WTC11 (cell line): Measurements from ENCODE around the gene C1QTNF2. TPM values are rescaled to one million over a fixed set of nuclear protein-coding genes. Genes with fewer than 3 reads are reported as not detected.

Source experiments
- ATAC-seq: fragments of 200-7000 bp; cut with Tn5 transposase; 2 replicates; pipeline ENCODE4 v1.10.0; 2021; ENCODE audit warnings: mild to moderate bottlenecking, moderate library complexity
- CTCF ChIA-PET: fragments of 300-600 bp; sonication (Branson Sonifier 250); formaldehyde crosslinking; loops from one replicate; lab custom pipeline; 2021; ENCODE audit warnings: antibody characterized with exemption; lab: Charles Lee
- POLR2A ChIA-PET: fragments of 350-600 bp; sonication (Branson Sonifier 250); formaldehyde crosslinking; loops from one replicate; lab custom pipeline; 2021; ENCODE audit warnings: antibody characterized with exemption; lab: Charles Lee
- DNase-seq: peaks from one replicate; pipeline ENCODE4 v3.0.0; 2021; ENCODE audit warnings: low spot score
- H3K27ac Mint-ChIP-seq: 2 replicates; pipeline ENCODE4 v1.8.0; 2021; ENCODE audit warnings: mixed read lengths
- H3K27me3 Mint-ChIP-seq: 2 replicates; pipeline ENCODE4 v1.8.0; 2021; ENCODE audit warnings: low read depth, mild to moderate bottlenecking, moderate library complexity, mixed read lengths
- H3K36me3 Mint-ChIP-seq: 2 replicates; pipeline ENCODE4 v1.8.0; 2021; ENCODE audit warnings: mixed read lengths
- H3K4me1 Mint-ChIP-seq: 2 replicates; pipeline ENCODE4 v1.8.0; 2022; ENCODE audit warnings: mixed read lengths
- H3K4me3 Mint-ChIP-seq: 2 replicates; pipeline ENCODE4 v1.8.0; 2021; ENCODE audit warnings: mild to moderate bottlenecking, moderate library complexity, mixed read lengths
- H3K9me3 Mint-ChIP-seq: 2 replicates; pipeline ENCODE4 v1.8.0; 2021; ENCODE audit warnings: mixed read lengths
- ETV6 ChIP-seq: sonication (generic); formaldehyde crosslinking; IDR thresholded peaks from 2 replicates; pipeline ENCODE4 v1.8.1; 2022; ENCODE audit warnings: mild to moderate bottlenecking, missing genetic modification reagents
- FOXJ3 ChIP-seq: sonication (generic); formaldehyde crosslinking; IDR thresholded peaks from 2 replicates; pipeline ENCODE4 v1.9.0; 2021; ENCODE audit warnings: missing genetic modification reagents, mild to moderate bottlenecking, borderline replicate concordance
- GABPB1 ChIP-seq: sonication (generic); formaldehyde crosslinking; IDR thresholded peaks from 2 replicates; pipeline ENCODE4 v1.8.1; 2023; ENCODE audit warnings: mild to moderate bottlenecking, missing genetic modification reagents
- GRHL2 ChIP-seq: fragments of 250-450 bp; sonication (Bioruptor Pico); IDR thresholded peaks from 2 replicates; pipeline ENCODE4 v1.8.0; 2022; ENCODE audit warnings: mild to moderate bottlenecking, moderate library complexity; ENCODE audit not compliant: insufficient replicate concordance, severe bottlenecking
- HMGA2 ChIP-seq: fragments of 250-450 bp; sonication (Bioruptor Pico); IDR thresholded peaks from 2 replicates; pipeline ENCODE4 v1.4.0; 2021; ENCODE audit warnings: mild to moderate bottlenecking, moderate library complexity
- JAZF1 ChIP-seq: fragments of 250-450 bp; sonication (Bioruptor Pico); IDR thresholded peaks from 2 replicates; pipeline ENCODE4 v1.9.0; 2021; ENCODE audit warnings: moderate library complexity, mild to moderate bottlenecking, inconsistent platforms
- MAX ChIP-seq: sonication (generic); formaldehyde crosslinking; IDR thresholded peaks from 2 replicates; pipeline ENCODE4 v1.8.0; 2022; ENCODE audit warnings: mild to moderate bottlenecking, missing genetic modification reagents
- MXD4 ChIP-seq: fragments of 250-450 bp; sonication (Bioruptor Pico); IDR thresholded peaks from 2 replicates; pipeline ENCODE4 v1.8.0; 2021; ENCODE audit warnings: mild to moderate bottlenecking, moderate library complexity, borderline replicate concordance
- MYBL2 ChIP-seq: sonication (generic); formaldehyde crosslinking; IDR thresholded peaks from 2 replicates; pipeline ENCODE4 v1.8.1; 2023; ENCODE audit warnings: mild to moderate bottlenecking, moderate library complexity, missing genetic modification reagents
- NFE2L1 ChIP-seq: sonication (generic); formaldehyde crosslinking; IDR thresholded peaks from 2 replicates; pipeline ENCODE4 v1.8.1; 2023; ENCODE audit warnings: missing genetic modification reagents
- NR2C2 ChIP-seq: sonication (generic); formaldehyde crosslinking; IDR thresholded peaks from 2 replicates; pipeline ENCODE4 v1.8.0; 2022; ENCODE audit warnings: mild to moderate bottlenecking, missing genetic modification reagents
- RORB ChIP-seq: fragments of 250-450 bp; sonication (Bioruptor Pico); IDR thresholded peaks from 2 replicates; pipeline ENCODE4 v1.9.0; 2021; ENCODE audit warnings: mild to moderate bottlenecking
- TP53 ChIP-seq: sonication (generic); formaldehyde crosslinking; IDR thresholded peaks from 2 replicates; pipeline ENCODE4 v1.8.1; 2023; ENCODE audit warnings: mild to moderate bottlenecking, missing genetic modification reagents
- ZBTB21 ChIP-seq: sonication (generic); formaldehyde crosslinking; IDR thresholded peaks from 2 replicates; pipeline ENCODE4 v1.8.1; 2023; ENCODE audit warnings: mild to moderate bottlenecking, missing genetic modification reagents, borderline replicate concordance
- ZNF671 ChIP-seq: fragments of 250-450 bp; sonication (Bioruptor Pico); IDR thresholded peaks from 2 replicates; pipeline ENCODE4 v1.8.0; 2021; ENCODE audit warnings: mild to moderate bottlenecking
- total RNA-seq: library from RNA; stranded (reverse); gene quantifications from 3 replicates; pipeline ENCODE4 v1.2.3, GENCODE V29; 2021
- TF ChIP-seq, protein P1 (sequence below): sonication (generic); formaldehyde crosslinking; IDR thresholded peaks from 2 replicates; pipeline ENCODE4 v1.8.0; 2023; ENCODE audit warnings: missing genetic modification reagents, mild to moderate bottlenecking, borderline replicate concordance
- TF ChIP-seq, protein P2 (sequence below): fragments of 250-450 bp; sonication (Bioruptor Pico); IDR thresholded peaks from 2 replicates; pipeline ENCODE4 v1.9.0; 2021; ENCODE audit warnings: mild to moderate bottlenecking, borderline replicate concordance
- TF ChIP-seq, protein P3 (sequence below): fragments of 250-450 bp; sonication (Bioruptor Pico); conservative IDR thresholded peaks from 2 replicates; pipeline ENCODE4 v1.9.0; 2021; ENCODE audit warnings: mild to moderate bottlenecking
- TF ChIP-seq, protein P4 (sequence below): sonication (generic); formaldehyde crosslinking; IDR thresholded peaks from 2 replicates; pipeline ENCODE4 v1.8.1; 2022; ENCODE audit warnings: mild to moderate bottlenecking, missing genetic modification reagents, moderate library complexity, borderline replicate concordance

The C1QTNF2 gene
- total RNA-seq, 1 experiment from 2014 or later: 0.52 TPM

- POLR2A ChIA-PET: no interaction called here
- H3K27ac Mint-ChIP-seq: no peak overlapping the region
- DNase-seq (no peak), ATAC-seq (no peak)
- CTCF ChIA-PET: interaction anchor here (1.2 to 7.7 kb wide), 5 partner anchors 81 to 326 kb away, joined by 4 to 101 read pairs (median 7); no protein-coding TSS in a partner anchor
- no peak overlapping the region for H3K4me3 Mint-ChIP-seq
- no peaks in the 10 kb centered on the region for H3K27me3 Mint-ChIP-seq
- TF ChIP-seq ZBTB21 (CRISPR knock-in tag) (no peak), JAZF1 (CRISPR knock-in tag) (no peak)
- TF ChIP-seq, all 79 proteins: peak for 0
- no peaks in the 10 kb centered on the region for H3K9me3 Mint-ChIP-seq
- H3K36me3 Mint-ChIP-seq: no peaks in the 10 kb centered on the region
- peaks cover 8% of the 10 kb centered on the region for H3K4me1 Mint-ChIP-seq
These were observed 23.0 kb downstream of the C1QTNF2 start for GRCh38 chr5:160347448-160347847.

- no peak overlapping the region for H3K27ac Mint-ChIP-seq
- DNase-seq: no peak
- H3K4me1 Mint-ChIP-seq: peaks cover 28% of the 10 kb centered on the region
- H3K9me3 Mint-ChIP-seq: no peaks in the 10 kb centered on the region
- no peaks in the 10 kb centered on the region for H3K36me3 Mint-ChIP-seq
- no peak for TF ChIP-seq GABPB1
- TF ChIP-seq, protein P1, sequence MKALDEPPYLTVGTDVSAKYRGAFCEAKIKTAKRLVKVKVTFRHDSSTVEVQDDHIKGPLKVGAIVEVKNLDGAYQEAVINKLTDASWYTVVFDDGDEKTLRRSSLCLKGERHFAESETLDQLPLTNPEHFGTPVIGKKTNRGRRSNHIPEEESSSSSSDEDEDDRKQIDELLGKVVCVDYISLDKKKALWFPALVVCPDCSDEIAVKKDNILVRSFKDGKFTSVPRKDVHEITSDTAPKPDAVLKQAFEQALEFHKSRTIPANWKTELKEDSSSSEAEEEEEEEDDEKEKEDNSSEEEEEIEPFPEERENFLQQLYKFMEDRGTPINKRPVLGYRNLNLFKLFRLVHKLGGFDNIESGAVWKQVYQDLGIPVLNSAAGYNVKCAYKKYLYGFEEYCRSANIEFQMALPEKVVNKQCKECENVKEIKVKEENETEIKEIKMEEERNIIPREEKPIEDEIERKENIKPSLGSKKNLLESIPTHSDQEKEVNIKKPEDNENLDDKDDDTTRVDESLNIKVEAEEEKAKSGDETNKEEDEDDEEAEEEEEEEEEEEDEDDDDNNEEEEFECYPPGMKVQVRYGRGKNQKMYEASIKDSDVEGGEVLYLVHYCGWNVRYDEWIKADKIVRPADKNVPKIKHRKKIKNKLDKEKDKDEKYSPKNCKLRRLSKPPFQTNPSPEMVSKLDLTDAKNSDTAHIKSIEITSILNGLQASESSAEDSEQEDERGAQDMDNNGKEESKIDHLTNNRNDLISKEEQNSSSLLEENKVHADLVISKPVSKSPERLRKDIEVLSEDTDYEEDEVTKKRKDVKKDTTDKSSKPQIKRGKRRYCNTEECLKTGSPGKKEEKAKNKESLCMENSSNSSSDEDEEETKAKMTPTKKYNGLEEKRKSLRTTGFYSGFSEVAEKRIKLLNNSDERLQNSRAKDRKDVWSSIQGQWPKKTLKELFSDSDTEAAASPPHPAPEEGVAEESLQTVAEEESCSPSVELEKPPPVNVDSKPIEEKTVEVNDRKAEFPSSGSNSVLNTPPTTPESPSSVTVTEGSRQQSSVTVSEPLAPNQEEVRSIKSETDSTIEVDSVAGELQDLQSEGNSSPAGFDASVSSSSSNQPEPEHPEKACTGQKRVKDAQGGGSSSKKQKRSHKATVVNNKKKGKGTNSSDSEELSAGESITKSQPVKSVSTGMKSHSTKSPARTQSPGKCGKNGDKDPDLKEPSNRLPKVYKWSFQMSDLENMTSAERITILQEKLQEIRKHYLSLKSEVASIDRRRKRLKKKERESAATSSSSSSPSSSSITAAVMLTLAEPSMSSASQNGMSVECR (CRISPR knock-in tag): no peak
- TF ChIP-seq, protein P2, sequence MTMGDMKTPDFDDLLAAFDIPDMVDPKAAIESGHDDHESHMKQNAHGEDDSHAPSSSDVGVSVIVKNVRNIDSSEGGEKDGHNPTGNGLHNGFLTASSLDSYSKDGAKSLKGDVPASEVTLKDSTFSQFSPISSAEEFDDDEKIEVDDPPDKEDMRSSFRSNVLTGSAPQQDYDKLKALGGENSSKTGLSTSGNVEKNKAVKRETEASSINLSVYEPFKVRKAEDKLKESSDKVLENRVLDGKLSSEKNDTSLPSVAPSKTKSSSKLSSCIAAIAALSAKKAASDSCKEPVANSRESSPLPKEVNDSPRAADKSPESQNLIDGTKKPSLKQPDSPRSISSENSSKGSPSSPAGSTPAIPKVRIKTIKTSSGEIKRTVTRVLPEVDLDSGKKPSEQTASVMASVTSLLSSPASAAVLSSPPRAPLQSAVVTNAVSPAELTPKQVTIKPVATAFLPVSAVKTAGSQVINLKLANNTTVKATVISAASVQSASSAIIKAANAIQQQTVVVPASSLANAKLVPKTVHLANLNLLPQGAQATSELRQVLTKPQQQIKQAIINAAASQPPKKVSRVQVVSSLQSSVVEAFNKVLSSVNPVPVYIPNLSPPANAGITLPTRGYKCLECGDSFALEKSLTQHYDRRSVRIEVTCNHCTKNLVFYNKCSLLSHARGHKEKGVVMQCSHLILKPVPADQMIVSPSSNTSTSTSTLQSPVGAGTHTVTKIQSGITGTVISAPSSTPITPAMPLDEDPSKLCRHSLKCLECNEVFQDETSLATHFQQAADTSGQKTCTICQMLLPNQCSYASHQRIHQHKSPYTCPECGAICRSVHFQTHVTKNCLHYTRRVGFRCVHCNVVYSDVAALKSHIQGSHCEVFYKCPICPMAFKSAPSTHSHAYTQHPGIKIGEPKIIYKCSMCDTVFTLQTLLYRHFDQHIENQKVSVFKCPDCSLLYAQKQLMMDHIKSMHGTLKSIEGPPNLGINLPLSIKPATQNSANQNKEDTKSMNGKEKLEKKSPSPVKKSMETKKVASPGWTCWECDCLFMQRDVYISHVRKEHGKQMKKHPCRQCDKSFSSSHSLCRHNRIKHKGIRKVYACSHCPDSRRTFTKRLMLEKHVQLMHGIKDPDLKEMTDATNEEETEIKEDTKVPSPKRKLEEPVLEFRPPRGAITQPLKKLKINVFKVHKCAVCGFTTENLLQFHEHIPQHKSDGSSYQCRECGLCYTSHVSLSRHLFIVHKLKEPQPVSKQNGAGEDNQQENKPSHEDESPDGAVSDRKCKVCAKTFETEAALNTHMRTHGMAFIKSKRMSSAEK (CRISPR knock-in tag): no peak
- TF ChIP-seq, all 79 proteins: peak for 0
- POLR2A ChIA-PET: interaction anchor here (0.6 kb wide), 1 partner anchor 77 kb away, joined by 3 read pairs; no protein-coding TSS in a partner anchor
- ATAC-seq: no peak
- CTCF ChIA-PET: interaction anchor here (1.0 to 7.7 kb wide), 2 partner anchors 100 to 321 kb away, joined by 3 to 101 read pairs; no protein-coding TSS in a partner anchor
- H3K27me3 Mint-ChIP-seq: no peaks in the 10 kb centered on the region
- H3K4me3 Mint-ChIP-seq: no peak overlapping the region
These were observed 27.9 kb downstream of the C1QTNF2 start for GRCh38 chr5:160342413-160342941.

GRCh38 chr5:160341309-160341870 lies 29.0 kb downstream of the C1QTNF2 start:
- CTCF ChIA-PET: interaction anchor here (7.7 kb wide), 1 partner anchor 99 kb away, joined by 101 read pairs; no protein-coding TSS in a partner anchor
- POLR2A ChIA-PET: interaction anchor here (0.6 kb wide), 1 partner anchor 76 kb away, joined by 3 read pairs; no protein-coding TSS in a partner anchor
- Mint-ChIP-seq H3K27me3 (no peaks in the 10 kb centered on the region), H3K27ac (no peak overlapping the region), H3K4me3 (no peak overlapping the region), H3K36me3 (no peaks in the 10 kb centered on the region), H3K9me3 (no peaks in the 10 kb centered on the region), H3K4me1 (peaks cover 31% of the 10 kb centered on the region)
- DNase-seq (no peak), ATAC-seq (no peak)
- TF ChIP-seq RORB (CRISPR knock-in tag) (no peak), MXD4 (CRISPR knock-in tag) (no peak), NFE2L1 (CRISPR knock-in tag) (no peak), GRHL2 (no peak), MYBL2 (no peak), MAX (no peak), JAZF1 (CRISPR knock-in tag) (no peak), GABPB1 (no peak), ETV6 (CRISPR knock-in tag) (no peak), TP53 (CRISPR knock-in tag) (no peak), ZNF671 (CRISPR knock-in tag) (no peak), HMGA2 (no peak), NR2C2 (CRISPR knock-in tag) (no peak), FOXJ3 (no peak)
- TF ChIP-seq, protein P3, sequence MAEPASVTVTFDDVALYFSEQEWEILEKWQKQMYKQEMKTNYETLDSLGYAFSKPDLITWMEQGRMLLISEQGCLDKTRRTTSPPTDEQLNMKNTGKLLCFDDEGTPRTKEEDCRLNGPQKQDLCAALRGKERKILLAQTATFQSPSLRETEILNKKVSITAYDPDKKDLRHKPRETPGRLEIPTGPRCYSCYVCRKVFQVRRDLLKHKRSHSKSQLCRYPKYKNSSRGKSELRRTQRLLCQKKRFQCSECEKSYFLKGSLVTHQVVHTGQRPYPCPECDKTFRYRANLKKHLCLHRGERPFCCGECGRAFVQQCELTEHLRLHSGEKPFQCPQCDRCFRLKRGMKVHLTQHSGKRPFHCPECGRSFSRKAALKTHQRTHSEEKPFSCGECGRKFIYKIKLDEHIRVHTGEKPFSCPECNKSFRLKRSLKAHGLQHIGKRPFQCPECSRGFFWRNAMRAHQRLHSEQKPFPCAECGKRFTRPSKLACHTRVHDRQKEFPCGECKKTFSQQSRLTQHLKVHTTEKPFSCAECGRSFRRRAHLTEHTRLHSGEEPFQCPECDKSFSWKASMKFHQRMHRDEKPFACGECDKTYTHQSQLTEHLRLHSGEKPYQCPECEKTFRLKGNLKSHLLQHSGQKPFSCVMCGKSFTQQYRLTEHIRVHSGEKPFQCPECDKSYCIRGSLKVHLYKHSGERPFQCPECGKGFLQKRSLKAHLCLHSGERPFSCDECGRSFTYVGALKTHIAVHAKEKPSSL: no peak
- TF ChIP-seq, protein P4, sequence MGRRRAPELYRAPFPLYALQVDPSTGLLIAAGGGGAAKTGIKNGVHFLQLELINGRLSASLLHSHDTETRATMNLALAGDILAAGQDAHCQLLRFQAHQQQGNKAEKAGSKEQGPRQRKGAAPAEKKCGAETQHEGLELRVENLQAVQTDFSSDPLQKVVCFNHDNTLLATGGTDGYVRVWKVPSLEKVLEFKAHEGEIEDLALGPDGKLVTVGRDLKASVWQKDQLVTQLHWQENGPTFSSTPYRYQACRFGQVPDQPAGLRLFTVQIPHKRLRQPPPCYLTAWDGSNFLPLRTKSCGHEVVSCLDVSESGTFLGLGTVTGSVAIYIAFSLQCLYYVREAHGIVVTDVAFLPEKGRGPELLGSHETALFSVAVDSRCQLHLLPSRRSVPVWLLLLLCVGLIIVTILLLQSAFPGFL (CRISPR knock-in tag): no peak
